Transverse colon (tissue), 4 donors: ENCODE data around the gene ZFPM1.

Source experiments
- POLR2A ChIP-seq: fragments of 450-650 bp; IDR thresholded peaks from one replicate; pipeline ENCODE4 v1.6.1; 2016; ENCODE audit warnings: antibody characterized with exemption, mild to moderate bottlenecking, moderate library complexity
- POLR2AphosphoS5 ChIP-seq, 3 donors: sonication (generic); formaldehyde crosslinking; IDR thresholded peaks; one replicate each; pipeline ENCODE4 v1.6.1; 2016; ENCODE audit warnings: antibody characterized with exemption in 3 of 3
- TF ChIP-seq, protein P1 (sequence below), 5 experiments: fragments of 200-600 bp in 3 of 5; fragments of 450-650 bp in 2 of 5; sonication (generic) in 3 of 5; IDR thresholded peaks; 1 replicate in 2 of 5; 2 replicates in 3 of 5; pipeline ENCODE4 v1.5.1; 2016 to 2017; ENCODE audit warnings: antibody characterized with exemption in 5 of 5, inconsistent platforms in 3 of 5, mild to moderate bottlenecking in 2 of 5, moderate library complexity in 1 of 5

DNA sequence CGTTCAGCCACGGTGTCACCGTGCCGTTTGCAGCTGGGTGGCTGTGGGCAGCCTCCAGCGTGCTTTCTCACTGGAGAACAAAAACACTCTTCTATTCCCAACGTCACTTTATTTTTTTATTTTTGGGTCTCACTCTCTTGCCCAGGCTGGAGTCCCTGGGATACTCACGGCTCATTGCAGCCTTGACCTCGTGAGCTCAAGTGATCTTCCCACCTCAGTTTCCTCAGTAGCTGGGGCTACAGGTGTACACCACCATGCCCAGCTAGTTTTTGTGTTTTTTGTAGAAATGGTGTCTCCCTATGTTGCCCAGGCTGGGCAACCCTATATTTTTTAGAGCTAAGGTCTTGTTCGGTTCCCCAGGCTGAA is 82.8 kb downstream of the ZFPM1 start:
- TF ChIP-seq, protein P1, sequence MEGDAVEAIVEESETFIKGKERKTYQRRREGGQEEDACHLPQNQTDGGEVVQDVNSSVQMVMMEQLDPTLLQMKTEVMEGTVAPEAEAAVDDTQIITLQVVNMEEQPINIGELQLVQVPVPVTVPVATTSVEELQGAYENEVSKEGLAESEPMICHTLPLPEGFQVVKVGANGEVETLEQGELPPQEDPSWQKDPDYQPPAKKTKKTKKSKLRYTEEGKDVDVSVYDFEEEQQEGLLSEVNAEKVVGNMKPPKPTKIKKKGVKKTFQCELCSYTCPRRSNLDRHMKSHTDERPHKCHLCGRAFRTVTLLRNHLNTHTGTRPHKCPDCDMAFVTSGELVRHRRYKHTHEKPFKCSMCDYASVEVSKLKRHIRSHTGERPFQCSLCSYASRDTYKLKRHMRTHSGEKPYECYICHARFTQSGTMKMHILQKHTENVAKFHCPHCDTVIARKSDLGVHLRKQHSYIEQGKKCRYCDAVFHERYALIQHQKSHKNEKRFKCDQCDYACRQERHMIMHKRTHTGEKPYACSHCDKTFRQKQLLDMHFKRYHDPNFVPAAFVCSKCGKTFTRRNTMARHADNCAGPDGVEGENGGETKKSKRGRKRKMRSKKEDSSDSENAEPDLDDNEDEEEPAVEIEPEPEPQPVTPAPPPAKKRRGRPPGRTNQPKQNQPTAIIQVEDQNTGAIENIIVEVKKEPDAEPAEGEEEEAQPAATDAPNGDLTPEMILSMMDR (IDR thresholded peaks at IDR 0.05), result no peak
- TF ChIP-seq POLR2AphosphoS5 (IDR thresholded peaks at IDR 0.05), result no peak
- TF ChIP-seq POLR2A, result no peak
